ENCODE measurements around the gene DNAH1.

The DNAH1 gene

GRCh38 chr3:52310861-52311575, 5.1 kb upstream of the DNAH1 start:
- DNase-seq (ENCODE audit: extremely low read depth in 1 of 2, low read depth in 1 of 2) = peak in 1 of 2 donors; percentile 12

- no peak for DNase-seq (ENCODE audit: extremely low read depth in 1 of 2, low read depth in 1 of 2)
Measured at GRCh38 chr3:52311576-52312119, 4.5 kb upstream of the DNAH1 start.

- no peak for DNase-seq (ENCODE audit: extremely low read depth in 1 of 2, low read depth in 1 of 2)
Measured at GRCh38 chr3:52313188-52313773, 2.8 kb upstream of the DNAH1 start.

GRCh38 chr3:52313774-52314188, 2.3 kb upstream of the DNAH1 start:
- DNase-seq (ENCODE audit: extremely low read depth in 1 of 2, low read depth in 1 of 2) = no peak

- no peak for DNase-seq (ENCODE audit: extremely low read depth in 1 of 2, low read depth in 1 of 2)
Measured at GRCh38 chr3:52314489-52314888, 1.6 kb upstream of the DNAH1 start.

- DNase-seq (ENCODE audit: extremely low read depth in 1 of 2, low read depth in 1 of 2) = no peak
Measured at GRCh38 chr3:52315006-52315405, 1.1 kb upstream of the DNAH1 start.

GRCh38 chr3:52317208-52318000, 1.3 kb downstream of the DNAH1 start:
- DNase-seq (ENCODE audit: extremely low read depth in 1 of 2, low read depth in 1 of 2) = peak in 1 of 2 donors; percentile 56

- DNase-seq (ENCODE audit: extremely low read depth in 1 of 2, low read depth in 1 of 2) = no peak
Measured at GRCh38 chr3:52318186-52318816, 2.2 kb downstream of the DNAH1 start.

- no peak for DNase-seq (ENCODE audit: extremely low read depth in 1 of 2, low read depth in 1 of 2)
Measured at GRCh38 chr3:52319921-52320595, 3.9 kb downstream of the DNAH1 start.

- DNase-seq (ENCODE audit: extremely low read depth in 1 of 2, low read depth in 1 of 2) = no peak
Measured at GRCh38 chr3:52321481-52321880, 5.4 kb downstream of the DNAH1 start.

GRCh38 chr3:52322466-52322865, 6.3 kb downstream of the DNAH1 start:
- DNase-seq (ENCODE audit: extremely low read depth in 1 of 2, low read depth in 1 of 2) = no peak

- DNase-seq (ENCODE audit: extremely low read depth in 1 of 2, low read depth in 1 of 2) = no peak
Measured at GRCh38 chr3:52323526-52324295, 7.6 kb downstream of the DNAH1 start.

- DNase-seq (ENCODE audit: extremely low read depth in 1 of 2, low read depth in 1 of 2) = no peak
Measured at GRCh38 chr3:52324676-52325075, 8.6 kb downstream of the DNAH1 start.

GRCh38 chr3:52325686-52326085, 9.6 kb downstream of the DNAH1 start:
- DNase-seq (ENCODE audit: extremely low read depth in 1 of 2, low read depth in 1 of 2) = no peak

- no peak for DNase-seq (ENCODE audit: extremely low read depth in 1 of 2, low read depth in 1 of 2)
Measured at GRCh38 chr3:52326976-52327375, 10.9 kb downstream of the DNAH1 start.

- no peak for DNase-seq (ENCODE audit: extremely low read depth in 1 of 2, low read depth in 1 of 2)
Measured at GRCh38 chr3:52327486-52328290, 11.6 kb downstream of the DNAH1 start.

- no peak for DNase-seq (ENCODE audit: extremely low read depth in 1 of 2, low read depth in 1 of 2)
Measured at GRCh38 chr3:52328536-52329080, 12.5 kb downstream of the DNAH1 start.

GRCh38 chr3:52330194-52330805, 14.2 kb downstream of the DNAH1 start:
- DNase-seq (ENCODE audit: extremely low read depth in 1 of 2, low read depth in 1 of 2) = no peak
